Gastrocnemius medialis (tissue), 4 donors: ENCODE results near the gene ARHGAP12.

Experiments used
- POLR2A ChIP-seq, 2 donors: fragments of 450-650 bp; IDR thresholded peaks; one replicate each; pipeline ENCODE4 v1.6.1; 2017; ENCODE audit warnings: antibody characterized with exemption in 2 of 2, mild to moderate bottlenecking in 2 of 2, moderate library complexity in 2 of 2
- TF ChIP-seq, protein P1 (sequence below), 5 experiments: fragments of 450-650 bp in 3 of 5; fragments of 200-600 bp in 2 of 5; sonication (generic) in 2 of 5; IDR thresholded peaks in 4 of 5; conservative IDR thresholded peaks in 1 of 5; 1 replicate in 4 of 5; 2 replicates in 1 of 5; pipeline ENCODE4 v1.5.1; 2016 to 2019; ENCODE audit warnings: antibody characterized with exemption in 5 of 5, mild to moderate bottlenecking in 3 of 5, moderate library complexity in 3 of 5

GRCh38 chr10:31871266-31872065, 57.2 kb downstream of the ARHGAP12 start:
- TF ChIP-seq, protein P1, sequence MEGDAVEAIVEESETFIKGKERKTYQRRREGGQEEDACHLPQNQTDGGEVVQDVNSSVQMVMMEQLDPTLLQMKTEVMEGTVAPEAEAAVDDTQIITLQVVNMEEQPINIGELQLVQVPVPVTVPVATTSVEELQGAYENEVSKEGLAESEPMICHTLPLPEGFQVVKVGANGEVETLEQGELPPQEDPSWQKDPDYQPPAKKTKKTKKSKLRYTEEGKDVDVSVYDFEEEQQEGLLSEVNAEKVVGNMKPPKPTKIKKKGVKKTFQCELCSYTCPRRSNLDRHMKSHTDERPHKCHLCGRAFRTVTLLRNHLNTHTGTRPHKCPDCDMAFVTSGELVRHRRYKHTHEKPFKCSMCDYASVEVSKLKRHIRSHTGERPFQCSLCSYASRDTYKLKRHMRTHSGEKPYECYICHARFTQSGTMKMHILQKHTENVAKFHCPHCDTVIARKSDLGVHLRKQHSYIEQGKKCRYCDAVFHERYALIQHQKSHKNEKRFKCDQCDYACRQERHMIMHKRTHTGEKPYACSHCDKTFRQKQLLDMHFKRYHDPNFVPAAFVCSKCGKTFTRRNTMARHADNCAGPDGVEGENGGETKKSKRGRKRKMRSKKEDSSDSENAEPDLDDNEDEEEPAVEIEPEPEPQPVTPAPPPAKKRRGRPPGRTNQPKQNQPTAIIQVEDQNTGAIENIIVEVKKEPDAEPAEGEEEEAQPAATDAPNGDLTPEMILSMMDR (IDR thresholded peaks at IDR 0.05 in 4 of 5, conservative IDR thresholded peaks at IDR 0.05 in 1 of 5): no peak
- TF ChIP-seq POLR2A (IDR thresholded peaks at IDR 0.05): no peak
